AG10803 (cell line): Measurements from ENCODE around the gene DDC.

Experiments
- DNase-seq: peaks from one replicate; pipeline ENCODE4 v3.0.0; 2010; ENCODE audit warnings: low read depth
- H3K4me3 ChIP-seq: 2 replicates; pipeline ENCODE4 v1.5.1; 2011; ENCODE audit warnings: mild to moderate bottlenecking, low read length, control low read depth
- TF ChIP-seq, protein P1 (sequence below): conservative IDR thresholded peaks from 2 replicates; pipeline ENCODE4 v1.5.1; 2011; ENCODE audit warnings: mild to moderate bottlenecking, low read length, control low read depth, inconsistent platforms

The DDC gene

DNA sequence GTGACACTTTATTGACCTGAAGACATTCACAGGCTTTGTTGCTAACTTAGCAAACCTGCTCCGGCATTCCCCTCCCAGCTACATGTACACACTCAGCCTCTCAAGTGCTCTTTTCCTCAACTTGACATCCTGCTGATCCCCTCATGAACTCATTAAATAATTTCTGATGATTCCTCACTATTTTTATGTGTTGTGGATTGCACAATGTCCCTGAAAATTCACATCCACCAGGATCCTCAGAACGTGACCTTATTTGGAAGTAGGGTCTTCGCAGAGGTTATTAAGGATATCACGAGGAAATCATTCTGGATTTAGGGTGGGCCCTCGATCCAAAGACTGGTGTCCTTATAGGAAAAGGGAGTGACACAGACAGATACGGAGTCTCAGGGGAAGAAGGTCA lies 142.3 kb downstream of the DDC start:
- TF ChIP-seq, protein P1, sequence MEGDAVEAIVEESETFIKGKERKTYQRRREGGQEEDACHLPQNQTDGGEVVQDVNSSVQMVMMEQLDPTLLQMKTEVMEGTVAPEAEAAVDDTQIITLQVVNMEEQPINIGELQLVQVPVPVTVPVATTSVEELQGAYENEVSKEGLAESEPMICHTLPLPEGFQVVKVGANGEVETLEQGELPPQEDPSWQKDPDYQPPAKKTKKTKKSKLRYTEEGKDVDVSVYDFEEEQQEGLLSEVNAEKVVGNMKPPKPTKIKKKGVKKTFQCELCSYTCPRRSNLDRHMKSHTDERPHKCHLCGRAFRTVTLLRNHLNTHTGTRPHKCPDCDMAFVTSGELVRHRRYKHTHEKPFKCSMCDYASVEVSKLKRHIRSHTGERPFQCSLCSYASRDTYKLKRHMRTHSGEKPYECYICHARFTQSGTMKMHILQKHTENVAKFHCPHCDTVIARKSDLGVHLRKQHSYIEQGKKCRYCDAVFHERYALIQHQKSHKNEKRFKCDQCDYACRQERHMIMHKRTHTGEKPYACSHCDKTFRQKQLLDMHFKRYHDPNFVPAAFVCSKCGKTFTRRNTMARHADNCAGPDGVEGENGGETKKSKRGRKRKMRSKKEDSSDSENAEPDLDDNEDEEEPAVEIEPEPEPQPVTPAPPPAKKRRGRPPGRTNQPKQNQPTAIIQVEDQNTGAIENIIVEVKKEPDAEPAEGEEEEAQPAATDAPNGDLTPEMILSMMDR: no peak
- H3K4me3 ChIP-seq: no peak overlapping the region
- no peak for DNase-seq

DNA sequence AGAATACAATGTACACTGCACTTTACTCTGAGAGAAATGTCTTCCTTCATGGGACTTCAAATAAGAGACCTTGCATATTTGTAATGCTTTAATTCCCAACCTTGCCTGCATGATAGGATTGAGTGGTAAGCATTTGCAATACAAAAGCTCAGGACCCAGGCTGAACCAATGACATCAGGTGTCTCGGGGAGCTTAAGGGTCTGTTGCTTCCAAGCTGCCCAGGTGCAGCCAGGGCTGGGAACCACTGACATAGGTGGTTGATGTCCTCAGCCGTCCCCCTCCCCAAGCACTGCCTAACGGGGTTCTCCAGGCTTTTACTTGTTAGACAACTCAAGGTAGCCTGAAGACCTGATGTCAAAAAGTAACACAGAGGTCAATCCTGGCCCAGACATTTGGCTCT lies 144.2 kb downstream of the DDC start:
- no peak for DNase-seq
- no peak overlapping the region for H3K4me3 ChIP-seq
- TF ChIP-seq, protein P1: no peak

DNA sequence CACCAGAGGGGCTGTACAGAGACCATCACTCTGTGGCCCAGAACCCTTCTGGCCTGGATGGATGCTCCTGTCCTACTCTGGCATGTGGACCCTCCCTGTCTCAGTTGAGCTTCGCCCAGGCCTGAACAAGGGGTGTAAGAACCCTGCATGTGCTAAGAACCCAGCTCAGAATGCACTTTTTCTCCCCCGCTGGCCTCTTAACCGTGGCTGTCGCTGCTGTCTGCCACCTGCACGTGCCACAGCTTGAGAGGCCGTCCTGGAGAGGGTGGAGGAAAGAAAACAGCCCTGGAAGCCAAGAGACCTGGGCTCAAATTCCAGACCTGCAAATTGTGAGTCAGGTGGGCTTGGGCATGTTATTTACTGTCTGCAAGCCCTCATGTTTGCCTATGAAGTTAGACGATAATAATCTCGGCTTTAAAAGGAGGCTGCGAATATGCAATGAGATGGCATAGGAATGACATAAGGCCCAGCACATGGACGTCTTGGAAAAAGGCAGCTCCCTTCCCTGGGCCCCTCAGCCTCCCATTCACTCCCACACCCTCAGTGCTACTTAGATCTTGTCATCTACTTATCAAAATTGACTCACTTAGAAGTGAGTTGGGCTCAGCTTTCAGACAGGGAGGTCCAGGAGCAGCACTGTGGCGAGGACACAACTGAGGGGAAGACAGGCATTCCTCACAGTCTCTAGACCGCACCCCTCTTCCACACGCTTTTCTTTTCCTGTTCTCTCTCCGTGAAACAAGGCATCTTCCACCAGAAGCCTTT lies 146.5 kb downstream of the DDC start:
- TF ChIP-seq, protein P1: no peak
- H3K4me3 ChIP-seq: no peak overlapping the region
- DNase-seq: no peak

DNA sequence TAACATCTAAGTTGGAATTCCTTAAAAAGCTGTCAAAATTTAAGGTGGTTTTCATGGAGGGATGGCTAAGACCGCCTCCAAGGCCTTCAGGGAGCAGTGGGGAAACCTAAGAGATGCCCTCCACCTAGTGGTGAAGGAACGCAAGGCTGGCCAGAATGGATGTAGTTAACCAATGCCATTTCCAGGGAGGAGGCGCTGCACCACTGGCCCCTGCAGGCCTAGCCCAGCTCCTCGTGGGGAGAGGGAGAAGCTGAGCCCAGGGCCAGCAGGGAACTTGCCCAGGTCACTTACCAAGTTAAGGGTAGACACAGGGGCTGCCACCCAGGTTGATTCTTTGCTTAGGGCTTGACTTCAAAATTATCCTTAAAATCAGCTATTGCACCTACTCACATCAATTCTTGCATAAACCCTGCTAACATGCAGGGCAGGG lies 147.1 kb downstream of the DDC start:
- peak; percentile 70 for DNase-seq
- TF ChIP-seq, protein P1: peak; percentile 91
- H3K4me3 ChIP-seq: no peak overlapping the region

DNA sequence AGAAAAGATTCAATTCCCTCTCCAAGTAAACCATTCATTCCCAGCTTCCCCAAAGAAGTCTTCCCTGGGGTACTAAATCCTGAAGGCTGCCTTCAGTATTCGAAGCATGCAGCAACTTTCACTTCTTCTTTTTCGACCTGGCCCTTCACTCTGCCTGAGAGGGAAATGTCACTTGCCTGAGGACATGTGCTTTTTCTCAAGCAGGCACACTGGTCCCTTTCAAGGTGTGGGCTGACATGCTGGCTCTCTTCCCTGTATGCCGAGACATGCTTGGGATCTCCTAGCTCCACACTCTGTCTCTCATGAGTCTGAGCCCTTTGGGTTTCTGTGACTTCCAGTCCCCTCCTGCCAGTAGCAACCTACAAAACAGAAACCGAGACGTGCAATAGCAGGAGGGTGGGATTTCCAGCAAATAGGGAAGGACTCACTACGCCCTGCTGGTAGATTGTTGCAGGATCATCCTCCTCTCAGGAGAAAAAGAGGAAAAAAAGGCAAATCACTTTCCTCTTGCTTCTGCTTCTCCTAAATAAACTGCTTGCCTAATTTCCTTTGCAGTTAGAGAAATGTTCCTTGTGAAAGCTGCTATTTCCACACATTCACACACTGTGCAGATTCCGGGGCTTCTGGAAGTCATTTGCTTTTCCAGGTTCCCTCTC lies 148.6 kb downstream of the DDC start:
- TF ChIP-seq, protein P1: no peak; the same call in 1 of the 2 replicates
- H3K4me3 ChIP-seq: no peak overlapping the region
- no peak for DNase-seq

DNA sequence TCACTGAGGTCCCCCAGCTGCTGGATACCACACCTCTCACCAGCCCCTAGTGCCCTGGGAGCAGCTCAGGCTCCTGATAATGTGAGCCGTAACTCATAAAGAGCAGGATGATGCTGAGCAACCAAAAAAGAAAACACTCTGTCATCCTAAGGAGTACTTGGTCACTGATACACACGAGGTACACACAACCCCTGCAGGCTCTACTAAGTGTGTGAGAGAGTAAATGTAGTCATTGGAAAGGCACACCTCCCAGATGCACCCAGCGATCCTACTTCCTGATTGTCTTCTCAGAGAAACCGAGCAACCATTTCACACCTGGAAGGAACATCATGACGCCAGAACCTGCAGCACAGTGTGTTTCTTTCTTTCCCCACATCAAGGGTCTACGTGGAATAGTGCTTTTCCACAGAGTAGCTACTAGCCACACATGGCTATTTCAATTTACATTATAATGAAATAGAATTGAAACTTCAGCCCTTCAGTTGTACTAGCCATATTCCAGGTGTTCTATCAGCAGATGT lies 149.3 kb downstream of the DDC start:
- H3K4me3 ChIP-seq: no peak overlapping the region
- TF ChIP-seq, protein P1: no peak
- DNase-seq: no peak

DNA sequence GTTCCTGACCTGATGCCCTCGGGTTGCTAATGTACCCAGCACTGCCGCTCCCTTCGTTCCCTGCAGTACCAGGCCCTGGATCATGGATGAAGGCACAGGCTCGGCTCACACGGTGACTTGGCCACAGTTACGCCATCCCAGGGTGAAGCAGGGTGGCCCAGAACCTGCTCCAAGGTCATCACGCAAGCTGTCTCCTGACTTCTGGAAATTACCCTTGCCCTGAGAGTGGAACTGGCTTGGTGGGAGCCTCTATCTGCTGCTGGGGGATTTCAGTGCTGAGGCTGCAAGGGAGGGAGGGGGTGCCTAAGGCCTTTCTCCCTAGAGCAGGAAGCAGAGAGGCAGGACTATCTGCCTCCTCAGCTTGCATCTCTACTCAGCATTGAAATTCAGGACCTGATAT lies 151.6 kb downstream of the DDC start:
- no peak for DNase-seq
- TF ChIP-seq, protein P1: no peak
- no peak overlapping the region for H3K4me3 ChIP-seq
